Epithelial cell of alveolus of lung (primary cell): ENCODE data around the gene APBB1IP. TPM values are rescaled to one million over a fixed set of nuclear protein-coding genes. Genes with fewer than 3 reads are reported as not detected.

Source experiments
- total RNA-seq: library from RNA; depleted of rRNA; stranded (reverse); fragments of >200 nt; gene quantifications from 2 replicates; pipeline ENCODE4 v1.2.1, GENCODE V29; 2015

APBB1IP gene, protein sequence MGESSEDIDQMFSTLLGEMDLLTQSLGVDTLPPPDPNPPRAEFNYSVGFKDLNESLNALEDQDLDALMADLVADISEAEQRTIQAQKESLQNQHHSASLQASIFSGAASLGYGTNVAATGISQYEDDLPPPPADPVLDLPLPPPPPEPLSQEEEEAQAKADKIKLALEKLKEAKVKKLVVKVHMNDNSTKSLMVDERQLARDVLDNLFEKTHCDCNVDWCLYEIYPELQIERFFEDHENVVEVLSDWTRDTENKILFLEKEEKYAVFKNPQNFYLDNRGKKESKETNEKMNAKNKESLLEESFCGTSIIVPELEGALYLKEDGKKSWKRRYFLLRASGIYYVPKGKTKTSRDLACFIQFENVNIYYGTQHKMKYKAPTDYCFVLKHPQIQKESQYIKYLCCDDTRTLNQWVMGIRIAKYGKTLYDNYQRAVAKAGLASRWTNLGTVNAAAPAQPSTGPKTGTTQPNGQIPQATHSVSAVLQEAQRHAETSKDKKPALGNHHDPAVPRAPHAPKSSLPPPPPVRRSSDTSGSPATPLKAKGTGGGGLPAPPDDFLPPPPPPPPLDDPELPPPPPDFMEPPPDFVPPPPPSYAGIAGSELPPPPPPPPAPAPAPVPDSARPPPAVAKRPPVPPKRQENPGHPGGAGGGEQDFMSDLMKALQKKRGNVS
- under 0.01 TPM in 1 of 2 replicates, not detected in the other for total RNA-seq

DNA sequence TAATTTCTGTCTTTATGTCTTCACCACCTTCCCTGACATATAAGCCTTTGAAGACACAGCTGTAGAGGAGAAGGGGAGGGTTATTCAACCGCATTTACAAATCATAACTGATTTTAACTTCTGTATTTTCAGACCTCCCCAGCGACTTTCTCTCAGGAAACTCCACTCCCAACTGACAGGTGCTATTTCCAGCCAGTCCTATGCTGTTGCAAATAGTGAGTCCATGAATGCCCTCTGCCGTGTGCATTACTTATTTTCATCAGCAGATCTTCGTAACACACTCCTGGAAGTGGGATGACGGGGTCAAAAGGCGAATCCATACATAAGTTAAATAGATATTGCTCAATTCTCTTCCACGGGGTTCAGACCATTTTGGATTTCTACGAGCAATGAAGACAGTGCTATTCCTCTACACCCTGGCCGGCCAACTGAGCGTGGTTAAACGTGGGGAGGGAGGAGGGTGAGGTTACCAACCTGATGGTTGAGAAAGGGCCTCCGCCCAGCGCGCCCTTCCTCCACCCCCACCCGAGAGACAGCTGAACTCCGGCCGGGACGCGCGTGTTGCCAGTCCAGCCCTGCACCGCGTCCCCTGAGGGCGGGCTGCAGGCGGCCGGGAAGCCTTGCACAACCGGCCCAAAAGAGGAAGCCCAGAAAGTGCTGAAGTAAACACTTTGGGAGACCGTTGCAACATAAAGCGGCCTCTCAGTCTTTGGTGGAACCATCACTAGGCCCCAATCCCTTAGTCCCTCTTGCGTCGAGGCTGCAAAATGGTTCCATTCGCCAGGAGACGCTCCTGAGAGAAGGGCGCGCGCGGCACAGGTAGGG is at the start of gene APBB1IP:
Gene APBB1IP (plus strand): TSS at position 705 of the 825 bp plus-strand sequence. CDS start 53,986 bp downstream, outside the sequence.

Other genes with a start within 250 kb of the APBB1IP start
- gene GAD2, start 221.6 kb upstream of the APBB1IP start, total RNA-seq: not detected in 2 replicates